WTC11 (cell line): ENCODE data around the gene ZNF668. TPM values are rescaled to one million over a fixed set of nuclear protein-coding genes. Genes with fewer than 3 reads are reported as not detected.

Experiments
- ATAC-seq: fragments of 200-7000 bp; cut with Tn5 transposase; 2 replicates; pipeline ENCODE4 v1.10.0; 2021; ENCODE audit warnings: mild to moderate bottlenecking, moderate library complexity
- CTCF ChIA-PET: fragments of 300-600 bp; sonication (Branson Sonifier 250); formaldehyde crosslinking; loops from one replicate; lab custom pipeline; 2021; ENCODE audit warnings: antibody characterized with exemption; lab: Charles Lee
- POLR2A ChIA-PET: fragments of 350-600 bp; sonication (Branson Sonifier 250); formaldehyde crosslinking; loops from one replicate; lab custom pipeline; 2021; ENCODE audit warnings: antibody characterized with exemption; lab: Charles Lee
- DNase-seq: peaks from one replicate; pipeline ENCODE4 v3.0.0; 2021; ENCODE audit warnings: low spot score
- H3K27ac Mint-ChIP-seq: 2 replicates; pipeline ENCODE4 v1.8.0; 2021; ENCODE audit warnings: mixed read lengths
- H3K27me3 Mint-ChIP-seq: 2 replicates; pipeline ENCODE4 v1.8.0; 2021; ENCODE audit warnings: low read depth, mild to moderate bottlenecking, moderate library complexity, mixed read lengths
- H3K36me3 Mint-ChIP-seq: 2 replicates; pipeline ENCODE4 v1.8.0; 2021; ENCODE audit warnings: mixed read lengths
- H3K4me1 Mint-ChIP-seq: 2 replicates; pipeline ENCODE4 v1.8.0; 2022; ENCODE audit warnings: mixed read lengths
- H3K4me3 Mint-ChIP-seq: 2 replicates; pipeline ENCODE4 v1.8.0; 2021; ENCODE audit warnings: mild to moderate bottlenecking, moderate library complexity, mixed read lengths
- H3K9me3 Mint-ChIP-seq: 2 replicates; pipeline ENCODE4 v1.8.0; 2021; ENCODE audit warnings: mixed read lengths
- EMX1 ChIP-seq: fragments of 250-450 bp; sonication (Bioruptor Pico); IDR thresholded peaks from 2 replicates; pipeline ENCODE4 v1.8.0; 2021; ENCODE audit warnings: mild to moderate bottlenecking
- GABPB1 ChIP-seq: sonication (generic); formaldehyde crosslinking; IDR thresholded peaks from 2 replicates; pipeline ENCODE4 v1.8.1; 2023; ENCODE audit warnings: mild to moderate bottlenecking, missing genetic modification reagents
- GRHL2 ChIP-seq: fragments of 250-450 bp; sonication (Bioruptor Pico); IDR thresholded peaks from 2 replicates; pipeline ENCODE4 v1.8.0; 2022; ENCODE audit warnings: mild to moderate bottlenecking, moderate library complexity; ENCODE audit not compliant: insufficient replicate concordance, severe bottlenecking
- NR1H2 ChIP-seq: sonication (generic); formaldehyde crosslinking; IDR thresholded peaks from 2 replicates; pipeline ENCODE4 v1.9.0; 2021; ENCODE audit warnings: mild to moderate bottlenecking, moderate library complexity, missing genetic modification reagents
- SMAD4 ChIP-seq: sonication (generic); formaldehyde crosslinking; IDR thresholded peaks from 2 replicates; pipeline ENCODE4 v1.8.0; 2022; ENCODE audit warnings: mild to moderate bottlenecking, missing genetic modification reagents
- TCF7 ChIP-seq: sonication (generic); formaldehyde crosslinking; IDR thresholded peaks from 2 replicates; pipeline ENCODE4 v1.8.0; 2022; ENCODE audit warnings: mild to moderate bottlenecking, low read depth, missing genetic modification reagents, moderate library complexity
- ZNF416 ChIP-seq: fragments of 250-450 bp; sonication (Bioruptor Pico); IDR thresholded peaks from 2 replicates; pipeline ENCODE4 v1.9.0; 2021; ENCODE audit warnings: mild to moderate bottlenecking, inconsistent platforms
- total RNA-seq: library from RNA; stranded (reverse); gene quantifications from 3 replicates; pipeline ENCODE4 v1.2.3, GENCODE V29; 2021
- TF ChIP-seq, protein P1 (sequence below): sonication (generic); formaldehyde crosslinking; IDR thresholded peaks from 2 replicates; pipeline ENCODE4 v1.8.0; 2023; ENCODE audit warnings: missing genetic modification reagents
- TF ChIP-seq, protein P2 (sequence below): sonication (generic); formaldehyde crosslinking; IDR thresholded peaks from 2 replicates; pipeline ENCODE4 v1.8.0; 2022; ENCODE audit warnings: mild to moderate bottlenecking, missing genetic modification reagents
- TF ChIP-seq, protein P3 (sequence below): fragments of 250-450 bp; sonication (Bioruptor Pico); IDR thresholded peaks from 2 replicates; pipeline ENCODE4 v1.9.0; 2021; ENCODE audit warnings: moderate library complexity, mild to moderate bottlenecking, inconsistent platforms, borderline replicate concordance
- TF ChIP-seq, protein P4 (sequence below): sonication (generic); formaldehyde crosslinking; IDR thresholded peaks from 2 replicates; pipeline ENCODE4 v1.8.1; 2023; ENCODE audit warnings: mild to moderate bottlenecking, missing genetic modification reagents
- TF ChIP-seq, protein P5 (sequence below): sonication (generic); formaldehyde crosslinking; IDR thresholded peaks from 2 replicates; pipeline ENCODE4 v1.8.1; 2023; ENCODE audit warnings: mild to moderate bottlenecking, missing genetic modification reagents
- TF ChIP-seq, protein P6 (sequence below): sonication (generic); formaldehyde crosslinking; IDR thresholded peaks from 2 replicates; pipeline ENCODE4 v1.8.1; 2023; ENCODE audit warnings: mild to moderate bottlenecking, missing genetic modification reagents, borderline replicate concordance
- TF ChIP-seq, protein P7 (sequence below): fragments of 250-450 bp; sonication (Bioruptor Pico); IDR thresholded peaks from 2 replicates; pipeline ENCODE4 v1.9.0; 2021; ENCODE audit warnings: mild to moderate bottlenecking

The ZNF668 gene
- total RNA-seq, 1 experiment from 2014 or later = 17.3 TPM

DNA sequence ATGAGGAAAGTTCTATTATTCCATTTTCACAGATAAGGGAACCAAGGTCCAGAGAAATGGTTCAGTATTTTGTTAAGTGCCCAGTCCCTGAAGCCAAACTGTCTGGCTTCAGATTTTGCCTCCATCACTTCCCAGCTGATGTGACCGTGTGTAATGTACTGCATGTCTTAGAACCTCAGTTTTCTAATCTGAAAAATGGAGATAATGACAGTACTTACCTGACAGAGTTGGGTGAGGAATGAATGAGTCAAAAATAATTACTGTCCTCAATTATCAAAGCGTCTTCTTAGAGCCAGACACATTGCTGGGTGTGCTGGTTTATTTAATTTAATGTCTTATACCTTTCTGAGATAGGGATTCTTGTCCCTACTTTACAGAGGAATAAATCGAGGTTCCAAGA, 6.7 kb downstream of the ZNF668 start (continued):
- TF ChIP-seq NR1H2 (CRISPR knock-in tag) = no peak

DNA sequence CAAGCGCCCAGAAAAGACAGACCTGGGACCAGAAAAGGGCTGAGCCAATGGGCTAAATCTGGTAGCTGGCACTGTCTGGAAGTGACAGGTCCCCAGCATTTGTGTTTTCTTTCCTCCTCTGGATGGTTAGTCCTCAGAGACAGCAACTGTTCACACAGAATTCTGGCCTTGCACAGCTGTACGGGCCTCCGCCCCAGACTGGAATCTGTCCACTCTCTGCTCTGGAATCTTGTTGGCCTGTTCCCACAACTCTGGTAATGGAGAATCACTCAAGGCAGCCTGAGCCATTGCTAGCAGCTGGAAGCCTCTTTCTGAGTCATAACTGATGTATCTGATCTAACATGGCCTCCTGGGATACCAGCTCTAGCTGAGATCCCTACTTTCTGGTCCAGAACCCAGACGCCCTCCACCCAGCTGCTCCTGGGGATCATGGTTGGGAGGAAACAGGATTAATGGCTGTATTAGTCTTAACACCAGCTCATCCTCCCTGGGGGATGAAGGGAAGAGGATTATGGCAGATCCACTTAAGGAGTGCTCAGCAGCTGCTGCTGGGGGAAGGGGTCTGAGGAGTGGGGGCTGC, 9.1 kb downstream of the ZNF668 start:
- Mint-ChIP-seq H3K9me3 (no peaks in the 10 kb centered on the region), H3K27me3 (no peaks in the 10 kb centered on the region), H3K36me3 (peaks cover 23% of the 10 kb centered on the region), H3K27ac (peak overlapping the region; percentile 20; the same call in 1 of the 2 replicates), H3K4me1 (no peaks in the 10 kb centered on the region), H3K4me3 (no peak overlapping the region)
- no peak for DNase-seq
- TF ChIP-seq SMAD4 (CRISPR knock-in tag) = no peak
- TF ChIP-seq, protein P1, sequence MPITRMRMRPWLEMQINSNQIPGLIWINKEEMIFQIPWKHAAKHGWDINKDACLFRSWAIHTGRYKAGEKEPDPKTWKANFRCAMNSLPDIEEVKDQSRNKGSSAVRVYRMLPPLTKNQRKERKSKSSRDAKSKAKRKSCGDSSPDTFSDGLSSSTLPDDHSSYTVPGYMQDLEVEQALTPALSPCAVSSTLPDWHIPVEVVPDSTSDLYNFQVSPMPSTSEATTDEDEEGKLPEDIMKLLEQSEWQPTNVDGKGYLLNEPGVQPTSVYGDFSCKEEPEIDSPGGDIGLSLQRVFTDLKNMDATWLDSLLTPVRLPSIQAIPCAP (CRISPR knock-in tag) = no peak
- TF ChIP-seq, protein P2, sequence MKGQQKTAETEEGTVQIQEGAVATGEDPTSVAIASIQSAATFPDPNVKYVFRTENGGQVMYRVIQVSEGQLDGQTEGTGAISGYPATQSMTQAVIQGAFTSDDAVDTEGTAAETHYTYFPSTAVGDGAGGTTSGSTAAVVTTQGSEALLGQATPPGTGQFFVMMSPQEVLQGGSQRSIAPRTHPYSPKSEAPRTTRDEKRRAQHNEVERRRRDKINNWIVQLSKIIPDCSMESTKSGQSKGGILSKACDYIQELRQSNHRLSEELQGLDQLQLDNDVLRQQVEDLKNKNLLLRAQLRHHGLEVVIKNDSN (CRISPR knock-in tag) = no peak
- TF ChIP-seq, protein P3, sequence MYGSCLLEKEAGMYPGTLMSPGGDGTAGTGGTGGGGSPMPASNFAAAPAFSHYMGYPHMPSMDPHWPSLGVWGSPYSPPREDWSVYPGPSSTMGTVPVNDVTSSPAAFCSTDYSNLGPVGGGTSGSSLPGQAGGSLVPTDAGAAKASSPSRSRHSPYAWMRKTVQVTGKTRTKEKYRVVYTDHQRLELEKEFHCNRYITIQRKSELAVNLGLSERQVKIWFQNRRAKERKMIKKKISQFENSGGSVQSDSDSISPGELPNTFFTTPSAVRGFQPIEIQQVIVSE (CRISPR knock-in tag) = no peak
- TF ChIP-seq, protein P4, sequence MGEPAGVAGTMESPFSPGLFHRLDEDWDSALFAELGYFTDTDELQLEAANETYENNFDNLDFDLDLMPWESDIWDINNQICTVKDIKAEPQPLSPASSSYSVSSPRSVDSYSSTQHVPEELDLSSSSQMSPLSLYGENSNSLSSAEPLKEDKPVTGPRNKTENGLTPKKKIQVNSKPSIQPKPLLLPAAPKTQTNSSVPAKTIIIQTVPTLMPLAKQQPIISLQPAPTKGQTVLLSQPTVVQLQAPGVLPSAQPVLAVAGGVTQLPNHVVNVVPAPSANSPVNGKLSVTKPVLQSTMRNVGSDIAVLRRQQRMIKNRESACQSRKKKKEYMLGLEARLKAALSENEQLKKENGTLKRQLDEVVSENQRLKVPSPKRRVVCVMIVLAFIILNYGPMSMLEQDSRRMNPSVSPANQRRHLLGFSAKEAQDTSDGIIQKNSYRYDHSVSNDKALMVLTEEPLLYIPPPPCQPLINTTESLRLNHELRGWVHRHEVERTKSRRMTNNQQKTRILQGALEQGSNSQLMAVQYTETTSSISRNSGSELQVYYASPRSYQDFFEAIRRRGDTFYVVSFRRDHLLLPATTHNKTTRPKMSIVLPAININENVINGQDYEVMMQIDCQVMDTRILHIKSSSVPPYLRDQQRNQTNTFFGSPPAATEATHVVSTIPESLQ (CRISPR knock-in tag) = no peak
- no peak for TF ChIP-seq EMX1 (CRISPR knock-in tag)
- no peak for TF ChIP-seq TCF7
- no peak for TF ChIP-seq GABPB1 (CRISPR knock-in tag)
- TF ChIP-seq, protein P5, sequence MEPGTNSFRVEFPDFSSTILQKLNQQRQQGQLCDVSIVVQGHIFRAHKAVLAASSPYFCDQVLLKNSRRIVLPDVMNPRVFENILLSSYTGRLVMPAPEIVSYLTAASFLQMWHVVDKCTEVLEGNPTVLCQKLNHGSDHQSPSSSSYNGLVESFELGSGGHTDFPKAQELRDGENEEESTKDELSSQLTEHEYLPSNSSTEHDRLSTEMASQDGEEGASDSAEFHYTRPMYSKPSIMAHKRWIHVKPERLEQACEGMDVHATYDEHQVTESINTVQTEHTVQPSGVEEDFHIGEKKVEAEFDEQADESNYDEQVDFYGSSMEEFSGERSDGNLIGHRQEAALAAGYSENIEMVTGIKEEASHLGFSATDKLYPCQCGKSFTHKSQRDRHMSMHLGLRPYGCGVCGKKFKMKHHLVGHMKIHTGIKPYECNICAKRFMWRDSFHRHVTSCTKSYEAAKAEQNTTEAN (CRISPR knock-in tag) = no peak
- no peak for TF ChIP-seq GRHL2
- TF ChIP-seq, protein P6, sequence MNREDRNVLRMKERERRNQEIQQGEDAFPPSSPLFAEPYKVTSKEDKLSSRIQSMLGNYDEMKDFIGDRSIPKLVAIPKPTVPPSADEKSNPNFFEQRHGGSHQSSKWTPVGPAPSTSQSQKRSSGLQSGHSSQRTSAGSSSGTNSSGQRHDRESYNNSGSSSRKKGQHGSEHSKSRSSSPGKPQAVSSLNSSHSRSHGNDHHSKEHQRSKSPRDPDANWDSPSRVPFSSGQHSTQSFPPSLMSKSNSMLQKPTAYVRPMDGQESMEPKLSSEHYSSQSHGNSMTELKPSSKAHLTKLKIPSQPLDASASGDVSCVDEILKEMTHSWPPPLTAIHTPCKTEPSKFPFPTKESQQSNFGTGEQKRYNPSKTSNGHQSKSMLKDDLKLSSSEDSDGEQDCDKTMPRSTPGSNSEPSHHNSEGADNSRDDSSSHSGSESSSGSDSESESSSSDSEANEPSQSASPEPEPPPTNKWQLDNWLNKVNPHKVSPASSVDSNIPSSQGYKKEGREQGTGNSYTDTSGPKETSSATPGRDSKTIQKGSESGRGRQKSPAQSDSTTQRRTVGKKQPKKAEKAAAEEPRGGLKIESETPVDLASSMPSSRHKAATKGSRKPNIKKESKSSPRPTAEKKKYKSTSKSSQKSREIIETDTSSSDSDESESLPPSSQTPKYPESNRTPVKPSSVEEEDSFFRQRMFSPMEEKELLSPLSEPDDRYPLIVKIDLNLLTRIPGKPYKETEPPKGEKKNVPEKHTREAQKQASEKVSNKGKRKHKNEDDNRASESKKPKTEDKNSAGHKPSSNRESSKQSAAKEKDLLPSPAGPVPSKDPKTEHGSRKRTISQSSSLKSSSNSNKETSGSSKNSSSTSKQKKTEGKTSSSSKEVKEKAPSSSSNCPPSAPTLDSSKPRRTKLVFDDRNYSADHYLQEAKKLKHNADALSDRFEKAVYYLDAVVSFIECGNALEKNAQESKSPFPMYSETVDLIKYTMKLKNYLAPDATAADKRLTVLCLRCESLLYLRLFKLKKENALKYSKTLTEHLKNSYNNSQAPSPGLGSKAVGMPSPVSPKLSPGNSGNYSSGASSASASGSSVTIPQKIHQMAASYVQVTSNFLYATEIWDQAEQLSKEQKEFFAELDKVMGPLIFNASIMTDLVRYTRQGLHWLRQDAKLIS = no peak
- TF ChIP-seq ZNF416 (CRISPR knock-in tag) = no peak
- TF ChIP-seq, protein P7, sequence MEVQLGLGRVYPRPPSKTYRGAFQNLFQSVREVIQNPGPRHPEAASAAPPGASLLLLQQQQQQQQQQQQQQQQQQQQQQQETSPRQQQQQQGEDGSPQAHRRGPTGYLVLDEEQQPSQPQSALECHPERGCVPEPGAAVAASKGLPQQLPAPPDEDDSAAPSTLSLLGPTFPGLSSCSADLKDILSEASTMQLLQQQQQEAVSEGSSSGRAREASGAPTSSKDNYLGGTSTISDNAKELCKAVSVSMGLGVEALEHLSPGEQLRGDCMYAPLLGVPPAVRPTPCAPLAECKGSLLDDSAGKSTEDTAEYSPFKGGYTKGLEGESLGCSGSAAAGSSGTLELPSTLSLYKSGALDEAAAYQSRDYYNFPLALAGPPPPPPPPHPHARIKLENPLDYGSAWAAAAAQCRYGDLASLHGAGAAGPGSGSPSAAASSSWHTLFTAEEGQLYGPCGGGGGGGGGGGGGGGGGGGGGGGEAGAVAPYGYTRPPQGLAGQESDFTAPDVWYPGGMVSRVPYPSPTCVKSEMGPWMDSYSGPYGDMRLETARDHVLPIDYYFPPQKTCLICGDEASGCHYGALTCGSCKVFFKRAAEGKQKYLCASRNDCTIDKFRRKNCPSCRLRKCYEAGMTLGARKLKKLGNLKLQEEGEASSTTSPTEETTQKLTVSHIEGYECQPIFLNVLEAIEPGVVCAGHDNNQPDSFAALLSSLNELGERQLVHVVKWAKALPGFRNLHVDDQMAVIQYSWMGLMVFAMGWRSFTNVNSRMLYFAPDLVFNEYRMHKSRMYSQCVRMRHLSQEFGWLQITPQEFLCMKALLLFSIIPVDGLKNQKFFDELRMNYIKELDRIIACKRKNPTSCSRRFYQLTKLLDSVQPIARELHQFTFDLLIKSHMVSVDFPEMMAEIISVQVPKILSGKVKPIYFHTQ (CRISPR knock-in tag) = no peak
- ChIA-PET POLR2A (no interaction called here), CTCF (interaction anchor here (1.8 kb wide), 1 partner anchor 80 kb away, joined by 6 read pairs; the partner anchor contains the start of gene HSD3B7)
- ATAC-seq = no peak
